ENCODE measurements around the gene FAM20C.

Gene FAM20C

GRCh38 chr7:188174-188573, 4.2 kb upstream of the FAM20C start:
- no peak overlapping the region for H3K4me3 ChIP-seq (replicated peaks; ENCODE audit: low read depth, low read length)
- TF ChIP-seq CTCF (IDR thresholded peaks at IDR 0.05; ENCODE audit: low read length, missing control alignments), result no peak
- DNase-seq (ENCODE audit: low read depth), result no peak

- no peak overlapping the region for H3K4me3 ChIP-seq (replicated peaks; ENCODE audit: low read depth, low read length)
- no peak for TF ChIP-seq CTCF (IDR thresholded peaks at IDR 0.05; ENCODE audit: low read length, missing control alignments)
- no peak for DNase-seq (ENCODE audit: low read depth)
Observed at GRCh38 chr7:188727-189500, 3.5 kb upstream of the FAM20C start.

- no peak for DNase-seq (ENCODE audit: low read depth)
- no peak for TF ChIP-seq CTCF (IDR thresholded peaks at IDR 0.05; ENCODE audit: low read length, missing control alignments)
- no peak overlapping the region for H3K4me3 ChIP-seq (replicated peaks; ENCODE audit: low read depth, low read length)
Observed at GRCh38 chr7:189719-190118, 2.7 kb upstream of the FAM20C start.

GRCh38 chr7:190196-190595, 2.2 kb upstream of the FAM20C start:
- no peak for TF ChIP-seq CTCF (IDR thresholded peaks at IDR 0.05; ENCODE audit: low read length, missing control alignments)
- DNase-seq (ENCODE audit: low read depth), result no peak
- H3K4me3 ChIP-seq (replicated peaks; ENCODE audit: low read depth, low read length), result no peak overlapping the region

GRCh38 chr7:191105-191980, 1.0 kb upstream of the FAM20C start:
- DNase-seq (ENCODE audit: low read depth), result peak; percentile 88
- H3K4me3 ChIP-seq (replicated peaks; ENCODE audit: low read depth, low read length), result peak overlapping the region; percentile 74
- TF ChIP-seq CTCF (IDR thresholded peaks at IDR 0.05; ENCODE audit: low read length, missing control alignments), result no peak

GRCh38 chr7:192701-193480, 520 bp downstream of the FAM20C start:
- peak; percentile 31 for DNase-seq (ENCODE audit: low read depth)
- no peak for TF ChIP-seq CTCF (IDR thresholded peaks at IDR 0.05; ENCODE audit: low read length, missing control alignments)
- peak overlapping the region; percentile 74 for H3K4me3 ChIP-seq (replicated peaks; ENCODE audit: low read depth, low read length)

All from fibroblast of pulmonary artery (primary cell).